GM19023 (cell line): ENCODE data around the gene FAM162B.
"Not testable (repeated sequence)": the region's sequence is repeated elsewhere in the genome, so short reads cannot be mapped to it uniquely, and the experiment has no call there.

Source experiments
- ATAC-seq: cut with Tn5 transposase; IDR thresholded peaks from one replicate; pipeline ENCODE4 v1.9.1; 2021; ENCODE audit warnings: mild to moderate bottlenecking, moderate library complexity; ENCODE audit not compliant: unreplicated experiment

Gene FAM162B

DNA sequence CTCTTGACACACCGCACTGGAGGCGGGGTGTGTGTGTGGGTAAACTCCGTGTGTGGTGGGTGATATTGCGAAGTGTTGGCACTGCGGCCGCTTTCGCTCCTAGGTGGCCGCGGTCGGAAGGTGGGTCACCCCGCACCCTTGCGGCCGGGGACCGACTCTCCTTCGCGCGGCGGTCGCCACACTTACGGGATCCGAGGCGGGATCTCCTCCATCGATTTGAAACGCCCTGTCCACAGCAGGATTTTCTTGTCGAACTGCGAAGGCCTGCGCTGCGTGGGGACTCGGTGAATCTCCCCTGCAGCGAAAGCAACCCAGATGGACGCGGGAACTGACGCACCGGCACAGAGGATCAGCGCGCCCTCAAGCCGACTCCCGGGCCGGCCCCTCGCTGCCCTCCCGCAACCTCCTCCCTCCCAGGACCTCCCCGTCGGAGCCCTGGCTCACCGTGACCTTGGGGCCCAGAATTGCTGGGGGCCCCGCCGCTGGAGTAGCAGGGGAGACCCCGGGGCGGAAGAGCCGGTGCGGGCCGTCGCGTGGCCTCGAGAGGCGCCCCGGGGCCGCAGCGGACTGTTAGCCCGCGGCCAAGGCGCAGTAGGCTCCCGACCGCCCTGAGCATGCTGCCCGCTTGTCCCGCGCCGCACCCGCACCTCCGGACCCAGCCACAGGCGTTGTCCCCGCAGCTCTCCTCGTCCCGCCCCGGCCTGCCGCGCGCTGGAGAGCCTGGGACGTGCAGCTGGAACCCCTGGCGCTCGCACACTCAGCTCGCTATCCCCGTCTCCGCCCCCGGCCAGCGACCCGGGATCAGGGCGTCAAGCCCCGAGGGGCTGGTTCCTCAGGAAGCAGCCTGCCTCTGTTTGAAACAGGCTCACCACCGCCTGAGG is at the start of gene FAM162B:
TSS of gene FAM162B (minus strand) at position 759 of the 881 bp plus-strand sequence. CDS start at position 616, 143 bp downstream.
- no peak for ATAC-seq

DNA sequence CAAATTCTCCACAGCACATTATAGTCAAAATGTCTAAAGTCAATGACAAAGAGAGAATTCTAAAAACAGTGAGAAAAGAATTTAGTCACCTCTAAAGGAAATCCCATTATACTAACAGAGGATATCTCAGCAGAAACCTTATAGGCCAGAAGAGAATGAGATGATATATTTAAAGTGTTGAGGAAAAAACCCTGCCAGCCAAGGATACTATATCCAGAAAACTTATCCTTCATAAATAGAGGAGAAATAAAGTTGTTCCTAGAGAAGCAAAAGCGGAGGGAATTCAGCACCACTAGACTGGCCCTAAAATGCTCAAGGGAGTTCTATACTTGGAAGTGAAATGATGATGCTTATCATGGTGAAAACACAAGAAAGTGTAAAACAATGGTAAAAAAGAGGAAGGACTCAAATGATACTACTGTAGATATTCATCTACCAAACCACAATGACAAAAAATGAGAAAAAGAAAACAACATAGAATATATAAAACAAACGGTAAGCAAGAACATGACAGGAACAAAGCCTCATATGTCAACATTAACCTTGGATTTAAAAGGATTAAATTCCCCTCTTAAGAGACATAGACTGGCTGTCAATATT is 46.6 kb upstream of the FAM162B start:
- ATAC-seq, result no peak

DNA sequence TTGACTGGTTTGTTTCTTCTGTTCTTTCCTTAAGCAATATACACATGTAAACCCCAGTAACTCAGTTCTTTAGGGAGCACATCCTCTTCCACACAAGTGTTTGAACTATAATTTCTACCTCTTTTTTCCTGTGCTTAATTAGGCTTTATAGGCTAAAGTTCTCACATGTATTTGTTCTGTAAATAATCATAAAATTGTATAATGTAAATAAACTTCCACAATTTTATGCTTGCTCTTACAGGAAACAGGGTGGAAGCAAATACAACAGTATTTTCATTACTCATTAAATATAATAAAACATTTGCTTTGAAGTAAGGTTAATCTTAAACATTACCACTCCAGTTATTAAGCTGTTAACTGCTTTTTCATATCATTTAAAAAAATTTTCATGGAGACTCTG is 36.5 kb upstream of the FAM162B start:
- no peak for ATAC-seq

DNA sequence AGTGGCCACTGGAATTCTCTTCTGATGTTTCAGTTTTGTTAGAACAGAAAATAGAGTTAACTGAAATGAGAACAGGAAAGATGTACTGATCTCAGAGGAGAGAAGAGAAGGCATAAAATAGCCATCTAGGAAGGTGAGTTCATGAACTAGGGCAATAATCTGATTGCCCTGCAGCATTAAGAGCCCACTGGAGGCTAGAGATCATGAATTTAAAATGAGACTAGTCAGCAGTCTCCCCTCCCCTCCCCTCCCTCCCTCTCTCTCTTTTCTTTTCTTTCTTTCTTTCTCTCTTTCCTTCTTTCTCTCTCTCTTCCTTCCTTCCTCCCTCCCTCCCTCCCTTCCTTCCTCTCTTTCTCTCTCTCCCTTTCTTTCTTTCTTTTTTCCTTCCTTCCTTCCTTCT is 34.4 kb upstream of the FAM162B start:
- no peak for ATAC-seq

DNA sequence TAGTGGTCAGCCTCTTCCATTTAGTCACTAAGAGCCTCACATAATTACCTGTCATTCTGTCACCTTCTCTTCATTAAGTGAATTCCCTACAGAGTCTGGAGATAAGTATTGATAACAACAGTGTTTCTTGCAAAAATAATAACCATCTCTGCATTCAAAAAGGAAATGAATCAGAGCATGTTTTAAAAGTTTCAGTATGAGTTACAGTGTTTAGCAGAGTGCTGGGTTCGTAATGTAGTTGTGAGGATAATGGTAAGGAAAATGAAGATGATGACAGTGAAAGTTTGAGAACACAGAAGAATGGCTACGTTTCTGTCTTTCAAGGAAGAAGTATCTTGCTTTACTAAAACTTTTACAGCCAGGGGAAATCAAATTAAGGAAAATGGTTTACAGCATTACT is 32.1 kb upstream of the FAM162B start:
- ATAC-seq, result no peak

DNA sequence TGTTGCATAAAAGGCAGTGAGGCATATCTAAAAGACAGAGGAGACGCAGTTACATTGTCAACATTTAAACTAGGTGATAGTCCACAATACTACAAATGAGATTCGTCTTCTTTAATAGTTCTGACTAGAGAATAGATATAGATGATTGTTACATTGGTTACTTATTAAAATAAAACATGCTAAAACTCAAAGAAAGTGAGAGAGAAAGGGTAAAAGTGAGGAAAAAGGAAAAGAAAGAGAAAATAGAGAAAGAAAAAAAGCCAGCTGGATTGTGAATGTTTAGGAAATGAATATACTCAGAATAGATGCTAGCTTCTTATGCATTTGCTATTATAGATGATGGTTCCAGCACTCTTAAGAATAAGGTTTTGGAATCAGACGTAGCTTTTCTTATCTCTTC is 27.7 kb upstream of the FAM162B start:
- no peak for ATAC-seq

DNA sequence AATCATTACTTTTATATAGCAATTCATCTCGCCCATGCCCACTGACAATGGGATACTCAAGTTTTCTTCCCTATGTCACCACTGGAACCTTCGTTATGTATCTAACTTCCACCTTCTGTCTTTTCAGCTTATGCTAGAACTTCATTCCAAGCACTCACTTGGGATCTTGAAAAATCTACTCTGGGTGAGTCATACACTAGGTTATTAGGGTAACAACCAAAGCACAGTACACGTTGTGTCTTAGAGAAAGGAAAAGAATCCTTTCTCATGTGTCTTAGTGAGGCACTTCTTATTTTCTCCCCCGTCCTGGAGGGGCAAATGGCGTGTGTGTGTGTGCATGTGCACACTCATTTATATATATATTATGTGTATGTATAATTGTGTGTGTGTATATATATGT is 18.3 kb upstream of the FAM162B start:
- ATAC-seq, result no peak

DNA sequence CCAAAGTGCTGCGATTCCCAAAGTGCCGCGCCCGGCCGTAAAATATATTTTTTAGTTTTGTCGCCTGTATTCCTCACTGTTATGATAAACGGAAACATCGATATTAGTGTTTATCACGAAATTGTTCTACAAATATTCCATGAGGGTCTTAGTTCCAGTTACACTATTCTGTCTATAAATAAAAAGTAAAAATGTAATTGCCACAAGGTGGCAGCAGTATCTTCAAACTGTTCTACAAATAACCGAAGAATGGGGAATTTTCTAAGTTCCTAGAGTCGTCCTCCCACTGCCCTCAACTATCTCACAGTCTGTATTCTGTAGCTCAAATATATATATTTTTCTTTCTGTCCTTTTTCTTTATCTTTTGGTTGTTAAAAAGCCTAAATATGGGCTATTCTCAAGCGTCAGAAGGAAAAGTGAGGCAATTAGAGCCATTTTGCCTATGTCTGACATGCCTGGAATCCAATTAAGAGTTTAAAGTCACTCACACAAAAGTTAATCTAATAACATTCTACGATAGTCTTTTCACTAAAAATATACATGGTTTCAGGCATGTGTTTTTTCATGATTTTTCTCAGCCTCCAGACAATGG is 14.2 kb upstream of the FAM162B start:
- no peak for ATAC-seq

DNA sequence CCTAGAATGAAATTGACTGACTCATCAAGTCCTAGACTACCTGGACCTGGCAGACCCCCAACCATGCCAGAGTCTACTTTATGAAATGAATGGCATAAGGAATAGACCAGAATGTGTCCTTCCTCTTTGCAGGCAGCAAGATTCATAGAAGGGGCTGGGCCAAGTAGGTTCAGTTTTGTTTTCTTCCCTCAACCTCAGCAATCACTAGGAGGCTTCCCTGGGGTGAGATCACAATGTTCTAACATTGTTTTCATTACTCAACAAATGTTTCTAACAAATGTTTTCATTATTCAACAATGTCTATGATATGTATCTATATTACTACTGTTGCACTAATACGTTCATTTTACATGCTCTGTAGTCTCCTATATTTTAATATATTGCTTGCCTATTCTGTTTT is 8.4 kb upstream of the FAM162B start:
- no peak for ATAC-seq

DNA sequence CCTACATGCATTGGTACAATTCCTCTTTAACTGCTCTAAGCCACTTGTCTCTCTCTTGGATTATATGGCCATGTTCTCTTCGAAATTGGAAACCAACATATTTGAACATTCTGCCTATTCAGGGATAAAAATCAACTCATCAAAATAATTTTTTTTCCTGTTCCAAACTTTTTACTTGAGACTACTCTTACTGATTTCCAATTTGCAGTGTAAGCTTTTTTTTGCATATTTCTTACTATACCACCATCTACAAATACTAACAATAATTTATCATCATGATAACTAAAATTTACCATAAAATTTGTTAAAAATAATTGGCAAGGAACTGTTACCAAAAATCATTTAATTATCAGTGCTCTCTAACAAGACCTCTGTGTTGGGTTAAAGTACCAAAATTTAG is 6.9 kb upstream of the FAM162B start:
- ATAC-seq, result no peak

DNA sequence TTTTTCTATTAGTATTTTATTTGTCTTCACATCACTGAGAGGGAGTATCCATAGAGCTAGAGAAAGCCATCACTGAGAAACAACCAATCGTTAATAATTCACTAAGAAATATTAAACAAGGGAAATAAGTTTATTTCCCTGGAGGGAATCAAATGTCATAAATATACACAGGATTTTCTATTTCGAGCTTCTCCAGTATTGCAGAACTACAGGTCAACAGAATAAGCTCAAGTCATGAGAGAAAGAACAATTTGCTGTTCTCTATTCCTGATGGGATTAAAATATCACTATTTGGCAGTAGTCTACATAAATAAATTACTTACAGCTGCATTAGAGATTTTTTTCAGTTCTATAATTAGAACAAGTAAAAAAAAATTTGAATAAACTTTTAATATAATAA is 2.2 kb upstream of the FAM162B start:
- no peak for ATAC-seq

DNA sequence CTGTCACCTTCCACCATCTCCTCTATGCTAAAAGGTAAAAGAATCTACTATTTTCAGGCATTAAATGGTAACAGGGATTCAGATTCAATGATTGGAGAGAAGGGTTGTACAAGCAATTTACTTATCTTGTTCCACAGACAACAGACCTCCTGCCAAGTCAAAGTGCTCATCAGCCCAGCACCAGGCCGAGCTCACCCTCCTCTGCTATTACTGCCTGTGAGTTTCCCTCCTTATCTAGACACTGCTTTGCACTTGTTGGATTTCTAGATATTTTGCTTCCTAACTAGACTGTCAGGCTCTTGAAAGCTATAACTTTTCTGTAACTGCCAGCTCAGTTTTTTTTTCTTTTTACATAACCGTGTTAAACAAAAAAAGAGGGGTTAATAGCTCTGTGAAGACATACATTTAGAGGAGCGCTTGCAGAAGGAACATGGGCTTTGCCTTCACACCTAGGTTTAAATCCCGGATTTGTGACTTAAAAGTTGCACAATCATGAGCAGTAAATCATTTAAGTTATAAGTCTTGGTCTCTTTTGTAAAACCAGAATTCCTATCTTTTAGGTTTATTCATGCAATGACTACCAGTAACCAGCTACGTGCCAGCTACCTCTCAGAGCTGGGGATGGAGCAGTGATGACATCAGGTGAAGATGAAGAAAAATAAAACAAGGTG is 1.1 kb upstream of the FAM162B start:
- ATAC-seq, result no peak

DNA sequence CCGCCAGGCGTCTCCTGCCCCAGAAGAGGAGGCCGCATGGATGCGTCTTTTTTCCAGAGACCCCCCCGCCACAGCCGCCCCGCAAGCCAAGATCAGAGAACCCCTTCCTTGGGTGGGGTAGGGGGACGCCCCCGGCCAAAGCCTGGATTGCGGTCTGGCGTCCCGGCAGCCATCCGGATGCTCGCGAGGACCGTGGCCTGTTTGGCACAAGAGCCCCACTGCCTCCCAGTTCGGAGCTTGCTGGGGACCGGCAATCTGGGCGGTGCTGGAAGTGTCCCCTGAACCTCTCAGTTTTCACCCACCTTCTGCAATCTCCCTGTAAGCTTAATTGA is 924 bp downstream of the FAM162B start:
- ATAC-seq, result no peak

DNA sequence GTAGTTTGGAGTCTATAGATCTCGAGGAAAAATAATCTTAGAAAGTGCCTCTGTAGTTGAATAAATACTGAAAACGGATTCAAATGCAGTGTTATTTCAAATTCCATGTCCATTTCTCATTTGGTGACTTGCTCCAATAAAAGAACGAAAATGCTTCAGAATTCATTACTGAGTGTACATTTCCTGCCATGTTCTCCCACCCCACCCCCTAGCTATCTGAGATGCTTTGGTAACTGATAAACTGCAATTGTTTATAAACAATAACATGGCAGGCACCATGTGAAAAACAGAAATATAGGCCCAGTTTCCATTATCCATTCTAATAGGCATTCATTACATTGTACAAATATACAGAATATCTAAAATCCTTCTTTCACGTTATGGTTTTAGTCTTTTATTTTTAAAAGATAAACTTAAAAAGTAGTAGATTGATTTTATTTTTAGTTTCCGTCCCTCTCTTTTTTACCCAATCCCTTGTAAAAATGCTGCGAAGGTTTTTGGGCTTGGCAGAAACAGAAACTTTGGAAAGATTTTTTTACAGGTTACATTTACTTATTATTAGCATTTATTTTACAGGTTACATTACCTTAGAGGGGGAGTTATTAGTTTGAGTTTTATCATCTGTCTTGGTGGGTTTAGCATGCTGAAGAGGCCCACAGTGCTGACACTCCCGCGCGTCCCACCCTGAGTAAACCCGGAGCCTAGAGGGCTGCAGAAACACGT is 1.5 kb downstream of the FAM162B start:
- ATAC-seq, result no peak

DNA sequence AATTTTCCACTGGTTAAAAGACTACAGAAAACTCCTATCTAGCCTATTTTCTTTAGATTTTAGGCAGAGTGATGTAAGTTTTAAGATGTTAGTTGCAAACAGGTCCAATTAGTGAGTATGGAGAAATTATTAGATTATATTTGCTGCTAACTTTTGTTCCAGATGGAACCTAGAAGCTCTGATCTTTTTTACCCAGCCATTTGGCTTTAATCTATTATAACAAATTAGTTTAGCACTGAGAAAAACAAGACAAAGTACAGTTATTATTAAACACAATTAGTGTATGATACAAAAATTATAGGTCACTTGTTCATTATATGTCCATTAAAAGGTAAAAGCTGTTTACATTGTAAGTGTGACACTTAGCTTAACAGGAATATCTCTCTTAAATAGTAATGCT is 2.5 kb downstream of the FAM162B start:
- ATAC-seq, result no peak

DNA sequence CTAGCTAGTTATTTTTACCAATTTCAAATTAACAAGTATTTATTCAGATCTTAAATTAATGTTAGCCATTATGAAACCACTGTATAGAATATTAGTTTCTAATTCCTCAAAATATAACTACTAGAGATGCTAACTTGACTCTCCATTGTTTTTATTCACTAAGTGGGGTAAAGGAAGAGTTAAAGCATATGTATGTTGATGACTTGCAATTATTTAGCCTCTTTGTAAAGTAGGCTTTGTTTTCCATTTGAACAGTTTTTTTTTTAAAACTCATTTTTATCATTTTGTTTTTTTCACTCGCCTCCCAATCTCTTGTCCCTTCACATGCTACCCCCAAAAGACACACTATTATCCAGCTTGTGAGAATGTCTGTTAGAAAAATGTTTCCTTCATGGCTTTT is 3.3 kb downstream of the FAM162B start:
- no peak for ATAC-seq

DNA sequence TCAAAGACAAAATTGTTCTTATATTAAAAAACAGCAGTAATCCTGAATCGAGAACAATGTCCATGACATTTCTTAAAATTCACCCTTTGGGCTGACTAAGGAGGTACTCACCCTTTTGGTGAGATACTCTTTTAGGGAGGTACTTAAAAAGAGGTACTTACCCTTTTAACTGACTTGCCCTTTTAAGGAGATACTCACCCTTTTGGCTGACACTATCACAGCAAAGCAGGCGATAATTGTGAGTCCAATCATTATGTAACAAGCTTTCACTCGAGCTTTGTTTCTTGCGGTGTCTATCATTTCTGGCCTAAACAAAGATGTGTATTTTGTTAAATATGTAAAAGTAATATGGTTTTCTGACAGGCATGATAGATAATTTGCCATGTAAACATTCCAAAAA is 3.7 kb downstream of the FAM162B start:
- ATAC-seq, result no peak

DNA sequence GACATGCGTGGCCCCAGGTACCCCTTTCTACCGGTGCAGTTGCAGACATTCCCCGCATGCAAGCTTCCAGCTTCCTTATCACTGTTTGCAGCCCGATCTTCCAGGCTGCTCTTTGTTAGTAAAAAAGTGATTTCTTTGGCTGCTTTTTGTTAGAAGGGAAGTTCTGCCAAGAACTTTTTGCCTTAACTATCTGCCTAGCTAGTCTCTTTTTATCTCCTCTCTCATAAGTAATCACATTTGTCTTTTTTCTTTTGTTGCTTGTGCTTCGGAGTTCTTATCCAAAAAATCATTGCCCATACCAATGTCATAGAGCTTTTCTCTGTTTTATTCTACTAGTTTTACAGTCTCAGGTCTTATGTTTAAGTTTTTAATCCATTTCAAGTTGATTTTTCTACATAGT is 20.3 kb downstream of the FAM162B start:
- no peak for ATAC-seq

DNA sequence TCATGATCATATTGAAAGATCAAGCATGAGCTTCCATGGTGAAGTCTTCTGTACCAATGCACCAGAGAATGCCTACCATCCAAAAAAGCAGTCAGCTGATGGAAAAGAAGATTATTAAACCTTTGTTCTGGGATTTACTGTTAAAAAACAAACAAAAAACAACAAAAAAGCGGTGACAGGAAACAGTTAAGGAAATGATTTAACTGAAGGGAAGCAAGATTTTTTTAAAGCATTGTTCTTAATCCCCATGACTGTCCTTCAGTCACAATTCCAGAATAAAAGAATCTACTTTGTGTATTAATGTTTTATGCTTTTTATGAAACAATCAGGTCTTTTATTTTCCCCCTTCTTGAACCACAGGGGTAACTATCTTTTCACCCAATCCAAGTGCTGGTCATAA is 23.9 kb downstream of the FAM162B start:
- no peak for ATAC-seq

DNA sequence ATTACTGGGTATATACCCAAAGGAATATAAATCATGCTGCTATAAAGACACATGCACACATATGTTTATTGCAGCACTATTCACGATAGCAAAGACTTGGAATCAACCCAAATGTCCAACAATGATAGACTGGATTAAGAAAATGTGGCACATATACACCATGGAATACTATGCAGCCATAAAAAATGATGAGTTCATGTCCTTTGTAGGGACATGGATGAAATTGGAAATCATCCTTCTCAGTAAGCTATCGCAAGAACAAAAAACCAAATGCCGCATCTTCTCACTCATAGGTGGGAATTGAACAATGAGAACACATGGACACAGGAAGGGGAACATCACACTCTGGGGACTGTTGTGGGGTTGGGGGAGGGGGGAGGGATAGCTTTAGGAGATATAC is 25.0 kb downstream of the FAM162B start:
- not testable (repeated sequence) for ATAC-seq

DNA sequence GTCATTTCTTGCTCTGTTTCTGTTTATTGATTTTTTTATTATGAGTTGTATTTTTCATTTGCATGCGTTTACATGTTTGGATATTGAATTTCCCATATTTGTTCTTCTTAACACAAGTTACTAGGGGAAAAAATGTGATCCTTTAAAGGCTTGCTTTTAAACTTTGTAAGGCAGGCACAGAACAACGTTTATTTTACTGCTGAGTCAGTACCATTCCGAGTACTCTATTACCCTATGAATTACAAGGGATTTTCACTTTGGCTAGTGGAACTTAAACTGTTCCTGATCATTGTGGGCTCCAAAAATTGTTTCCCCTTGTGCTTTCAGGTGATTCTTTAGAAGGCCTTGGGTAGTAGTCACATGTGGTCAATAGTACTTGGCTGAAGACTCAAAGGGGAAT is 28.5 kb downstream of the FAM162B start:
- no peak for ATAC-seq
